MM.1S (cell line): Measurements from ENCODE around the gene PARVB.

Experiments used
- DNase-seq: peaks from one replicate; pipeline ENCODE4 v3.0.0-alpha.2; 2015
- H2AFZ ChIP-seq: fragments of 300-600 bp; sonication (generic); 2 replicates; pipeline ENCODE4 v1.6.0; 2016; ENCODE audit warnings: antibody characterized with exemption, low read length
- H3F3A ChIP-seq: fragments of 300-600 bp; sonication (generic); 2 replicates; pipeline ENCODE4 v1.6.1; 2016; ENCODE audit warnings: mild to moderate bottlenecking, antibody characterized with exemption, low read length, moderate library complexity, mixed read lengths; ENCODE audit not compliant: insufficient read depth
- H3K27ac ChIP-seq: fragments of 300-600 bp; sonication (generic); 2 replicates; pipeline ENCODE4 v1.5.1; 2016; ENCODE audit warnings: mild to moderate bottlenecking, low read length
- H3K27me3 ChIP-seq: fragments of 300-600 bp; sonication (generic); replicated peaks from 2 replicates; pipeline ENCODE4 v1.6.0; 2016; ENCODE audit warnings: low read length; ENCODE audit not compliant: insufficient read depth
- H3K36me3 ChIP-seq: fragments of 300-600 bp; sonication (generic); replicated peaks from 2 replicates; pipeline ENCODE4 v1.6.1; 2016; ENCODE audit warnings: mild to moderate bottlenecking, low read length, mixed read lengths; ENCODE audit not compliant: insufficient read depth
- H3K4me1 ChIP-seq: fragments of 300-600 bp; sonication (generic); 2 replicates; pipeline ENCODE4 v1.6.1; 2016; ENCODE audit warnings: low read length, mixed read lengths
- H3K4me2 ChIP-seq: fragments of 300-600 bp; sonication (generic); 2 replicates; pipeline ENCODE4 v1.6.0; 2016; ENCODE audit warnings: low read depth, low read length
- H3K4me3 ChIP-seq: fragments of 300-600 bp; sonication (generic); 2 replicates; pipeline ENCODE4 v1.5.1; 2016; ENCODE audit warnings: low read length, mixed read lengths
- H3K79me2 ChIP-seq: fragments of 300-600 bp; sonication (generic); 2 replicates; pipeline ENCODE4 v1.6.1; 2016; ENCODE audit warnings: mixed run types, low read length, mixed read lengths
- H3K9ac ChIP-seq: fragments of 300-600 bp; sonication (generic); 2 replicates; pipeline ENCODE4 v1.6.1; 2016; ENCODE audit warnings: low read length, mixed read lengths
- H3K9me2 ChIP-seq: fragments of 300-600 bp; sonication (generic); replicated peaks from 2 replicates; pipeline ENCODE4 v1.6.1; 2016; ENCODE audit warnings: mild to moderate bottlenecking, low read length, mixed read lengths; ENCODE audit not compliant: insufficient read depth
- H3K9me3 ChIP-seq: fragments of 300-600 bp; sonication (generic); replicated peaks from 2 replicates; pipeline ENCODE4 v1.6.1; 2016; ENCODE audit warnings: mild to moderate bottlenecking, low read length, mixed read lengths; ENCODE audit not compliant: insufficient read depth
- H4K20me1 ChIP-seq: fragments of 300-600 bp; sonication (generic); 2 replicates; pipeline ENCODE4 v1.6.1; 2016; ENCODE audit warnings: mild to moderate bottlenecking, low read length, moderate library complexity, mixed read lengths; ENCODE audit not compliant: insufficient read depth
- EZH2 ChIP-seq: fragments of 300-600 bp; sonication (generic); optimal IDR thresholded peaks from 2 replicates; pipeline ENCODE3; 2017; ENCODE audit warnings: low read depth, mild to moderate bottlenecking, antibody characterized with exemption, low read length, mixed read lengths
- EZH2phosphoT487 ChIP-seq: fragments of 300-600 bp; sonication (generic); IDR thresholded peaks from 2 replicates; pipeline ENCODE4 v1.6.1; 2018; ENCODE audit warnings: antibody characterized with exemption, low read length
- TF ChIP-seq, protein P1 (sequence below): fragments of 300-600 bp; sonication (generic); IDR thresholded peaks from 2 replicates; pipeline ENCODE4 v1.5.1; 2016; ENCODE audit warnings: antibody characterized with exemption, low read length, mixed read lengths

PARVB gene

GRCh38 chr22:44212936-44213335, 188.8 kb downstream of the PARVB start:
- no peaks in the 10 kb centered on the region for H3F3A ChIP-seq
- H3K4me3 ChIP-seq = no peak overlapping the region
- no peak overlapping the region for H3K9ac ChIP-seq
- H3K27me3 ChIP-seq = peaks cover 31% of the 10 kb centered on the region
- H3K9me3 ChIP-seq = no peaks in the 10 kb centered on the region
- H2AFZ ChIP-seq = no peak overlapping the region
- H4K20me1 ChIP-seq = no peaks in the 10 kb centered on the region
- no peak overlapping the region for H3K27ac ChIP-seq
- H3K9me2 ChIP-seq = no peaks in the 10 kb centered on the region
- no peak overlapping the region for H3K4me2 ChIP-seq
- H3K36me3 ChIP-seq = no peaks in the 10 kb centered on the region
- no peak for DNase-seq
- no peaks in the 10 kb centered on the region for H3K4me1 ChIP-seq
- TF ChIP-seq EZH2 (no peak), EZH2phosphoT487 (no peak)
- TF ChIP-seq, protein P1, sequence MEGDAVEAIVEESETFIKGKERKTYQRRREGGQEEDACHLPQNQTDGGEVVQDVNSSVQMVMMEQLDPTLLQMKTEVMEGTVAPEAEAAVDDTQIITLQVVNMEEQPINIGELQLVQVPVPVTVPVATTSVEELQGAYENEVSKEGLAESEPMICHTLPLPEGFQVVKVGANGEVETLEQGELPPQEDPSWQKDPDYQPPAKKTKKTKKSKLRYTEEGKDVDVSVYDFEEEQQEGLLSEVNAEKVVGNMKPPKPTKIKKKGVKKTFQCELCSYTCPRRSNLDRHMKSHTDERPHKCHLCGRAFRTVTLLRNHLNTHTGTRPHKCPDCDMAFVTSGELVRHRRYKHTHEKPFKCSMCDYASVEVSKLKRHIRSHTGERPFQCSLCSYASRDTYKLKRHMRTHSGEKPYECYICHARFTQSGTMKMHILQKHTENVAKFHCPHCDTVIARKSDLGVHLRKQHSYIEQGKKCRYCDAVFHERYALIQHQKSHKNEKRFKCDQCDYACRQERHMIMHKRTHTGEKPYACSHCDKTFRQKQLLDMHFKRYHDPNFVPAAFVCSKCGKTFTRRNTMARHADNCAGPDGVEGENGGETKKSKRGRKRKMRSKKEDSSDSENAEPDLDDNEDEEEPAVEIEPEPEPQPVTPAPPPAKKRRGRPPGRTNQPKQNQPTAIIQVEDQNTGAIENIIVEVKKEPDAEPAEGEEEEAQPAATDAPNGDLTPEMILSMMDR = no peak
- no peaks in the 10 kb centered on the region for H3K79me2 ChIP-seq

GRCh38 chr22:44213489-44214043, 189.5 kb downstream of the PARVB start:
- TF ChIP-seq EZH2 (no peak), EZH2phosphoT487 (no peak)
- TF ChIP-seq, protein P1 = no peak
- Histone ChIP-seq H3K9me2 (no peaks in the 10 kb centered on the region), H3K27ac (no peak overlapping the region), H3K4me3 (no peak overlapping the region), H4K20me1 (no peaks in the 10 kb centered on the region), H3K79me2 (no peaks in the 10 kb centered on the region), H3K36me3 (no peaks in the 10 kb centered on the region), H3F3A (no peaks in the 10 kb centered on the region), H2AFZ (no peak overlapping the region), H3K27me3 (peaks cover 38% of the 10 kb centered on the region), H3K9me3 (no peaks in the 10 kb centered on the region), H3K9ac (no peak overlapping the region), H3K4me1 (no peaks in the 10 kb centered on the region), H3K4me2 (no peak overlapping the region)
- no peak for DNase-seq

DNA sequence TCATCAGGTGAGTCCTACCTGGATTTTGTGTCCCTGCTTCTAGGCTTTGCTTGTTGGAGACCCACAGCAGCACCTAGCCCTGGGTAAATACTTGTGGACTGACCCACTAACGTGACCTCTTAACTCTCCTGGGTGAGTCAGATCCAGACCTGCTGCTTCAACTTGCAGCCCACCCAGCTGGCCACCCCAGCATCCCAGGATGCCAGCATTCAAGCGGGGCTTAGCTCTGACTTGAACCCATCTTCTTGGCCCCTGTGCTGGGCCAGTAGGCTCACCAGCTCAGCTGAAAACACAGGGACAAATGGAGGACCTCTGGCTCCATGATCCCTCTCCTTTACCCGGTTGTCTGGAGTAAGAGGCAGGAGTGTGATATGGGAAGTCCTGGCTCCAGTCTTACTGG, 190.1 kb downstream of the PARVB start:
- Histone ChIP-seq H3K9ac (no peak overlapping the region), H3K4me3 (no peak overlapping the region), H3K9me3 (no peaks in the 10 kb centered on the region), H3K36me3 (no peaks in the 10 kb centered on the region), H2AFZ (no peak overlapping the region), H3K4me2 (no peak overlapping the region), H3K27me3 (peaks cover 44% of the 10 kb centered on the region), H3K27ac (no peak overlapping the region), H3K79me2 (no peaks in the 10 kb centered on the region), H4K20me1 (no peaks in the 10 kb centered on the region), H3F3A (no peaks in the 10 kb centered on the region), H3K4me1 (no peaks in the 10 kb centered on the region), H3K9me2 (no peaks in the 10 kb centered on the region)
- TF ChIP-seq, protein P1 = no peak
- TF ChIP-seq EZH2phosphoT487 (no peak), EZH2 (no peak)
- no peak for DNase-seq
